Pancreas (tissue), 10 donors: Measurements from ENCODE around the gene REPIN1. TPM values are rescaled to one million over a fixed set of nuclear protein-coding genes. Genes with fewer than 3 reads are reported as not detected.

ENCODE experiments used
- ATAC-seq, 4 donors: fragments of 200-7000 bp; cut with Tn5 transposase; one replicate each; pipeline versions ENCODE4 v1.8.0 to v1.9.1; 2020; ENCODE audit warnings: mild to moderate bottlenecking in 4 of 4, moderate library complexity in 4 of 4
- DNase-seq, 6 donors: peaks; one replicate each; pipeline ENCODE4 v3.0.0-alpha.2; 2020
- FAIRE-seq: peaks from 2 replicates; lab custom pipeline; 2012; peaks lifted over from hg19 to GRCh38; lab: Jason Lieb, UNC
- H3K27ac ChIP-seq, 4 donors: fragments of 200-600 bp; sonication (generic); 1 replicate in 3 of 4; 2 replicates in 1 of 4; pipeline versions ENCODE4 v1.5.0 to v1.8.0; 2020
- H3K27me3 ChIP-seq, 4 donors: fragments of 200-600 bp; one replicate each; pipeline ENCODE4 v1.8.0; 2021
- H3K36me3 ChIP-seq, 3 donors: fragments of 200-600 bp; sonication (generic) in 1 of 3; one replicate each; pipeline versions ENCODE4 v1.5.0 to v1.8.0; 2020 to 2021
- H3K4me1 ChIP-seq, 3 donors: fragments of 200-600 bp; one replicate each; pipeline ENCODE4 v1.8.0; 2021
- H3K4me3 ChIP-seq, 4 donors: fragments of 200-600 bp; sonication (generic) in 2 of 4; one replicate each; pipeline versions ENCODE4 v1.5.0 to v1.8.0; 2020 to 2021
- H3K9me3 ChIP-seq, 4 donors: fragments of 200-600 bp; one replicate each; pipeline ENCODE4 v1.8.0; 2021
- CTCF ChIP-seq, 4 donors: fragments of 200-600 bp; sonication (generic) in 3 of 4; IDR thresholded peaks; one replicate each; pipeline versions ENCODE4 v1.5.0 to v1.8.0; 2021; ENCODE audit warnings: antibody characterized with exemption in 4 of 4
- WGBS, 2 donors: extraction: QIAGEN DNeasy Blood & Tissue Kit; methylation state at CpG; one replicate each; pipeline ENCODE4 v1.1.7; 2013; 5-methylcytosine and 5-hydroxymethylcytosine counted together
- intact Hi-C, 3 donors: fragments of 100-400 bp; cut with DNase I; formaldehyde crosslinking; loops; one replicate each; pipeline versions ENCODE4 v1.11.1 to v1.14.2; 2022
- polyA plus RNA-seq, 2 donors: library from polyadenylated mRNA; stranded (reverse); fragments of 200-250 nt; gene quantifications; one replicate each; pipeline ENCODE4 v1.2.3, GENCODE V29; 2013
- total RNA-seq, 6 donors: library from RNA; stranded (reverse); fragmentation: NEBNext Ultra II Directional in 4 of 6; extraction: Animal tissue kit (Norgen Biotek cat#: 25700) in 4 of 6; gene quantifications; one replicate each; pipeline versions ENCODE4 v1.2.1 to v1.2.4, GENCODE V29; 2021 to 2023
- donor health status: healthy with polysubstance abuse.
- donor health status: DM: no; HTN: no; CAD: no; lungs with moderate emphysema.
- donor health status: DM: no; HTN: no; CAD: no.
- donor health status: control.
- donor health status: control.
- donor health status: Bipolar disorder and iron deficiency.
- donor health status: DM: yes; HTN: yes; CAD: no.
- donor health status: DM: no; HTN: no; CAD: no.
- donor health status: DM: no; HTN: no; CAD: no.
- donor health status: DM: yes; HTN: yes; CAD: no.

Gene REPIN1
- total and polyA plus RNA-seq, 8 donors, result 48.1 to 78.8 (median 63.2) TPM

- no peak for TF ChIP-seq CTCF (IDR thresholded peaks at IDR 0.05)
- 79 to 86% methylated on average over 9 of the region's 9 CpGs for WGBS, 2 donors
- Histone ChIP-seq H3K4me3 (peak overlapping the region in 2 of 4 donors; percentile 60 to 74), H3K9me3 (no peaks in the 10 kb centered on the region), H3K36me3 (no peaks in the 10 kb centered on the region), H3K27ac (peak overlapping the region in 1 of 4 donors; percentile 89), H3K27me3 (no peaks in the 10 kb centered on the region), H3K4me1 (peaks cover 9 to 21% (median 12%) of the 10 kb centered on the region in 3 donors)
- FAIRE-seq, result no peak
- intact Hi-C loops, result no loop called here
- no peak for ATAC-seq
- no peak for DNase-seq
Observed at GRCh38 chr7:150342121-150342408, 26.6 kb upstream of the REPIN1 start.

GRCh38 chr7:150343225-150343624 lies 25.4 kb upstream of the REPIN1 start:
- Histone ChIP-seq H3K36me3 (no peaks in the 10 kb centered on the region), H3K9me3 (no peaks in the 10 kb centered on the region), H3K4me3 (no peak overlapping the region), H3K27me3 (no peaks in the 10 kb centered on the region), H3K4me1 (peaks cover under 1 to 10% (median 6%) of the 10 kb centered on the region in 3 donors), H3K27ac (no peak overlapping the region)
- 92 to 94% methylated on average over 2 of the region's 2 CpGs for WGBS, 2 donors
- intact Hi-C loops, result no loop called here
- TF ChIP-seq CTCF (IDR thresholded peaks at IDR 0.05), result no peak
- FAIRE-seq (no peak), DNase-seq (no peak), ATAC-seq (no peak)

GRCh38 chr7:150344299-150344698 lies 24.3 kb upstream of the REPIN1 start:
- FAIRE-seq (no peak), ATAC-seq (no peak)
- intact Hi-C loops, result no loop called here

GRCh38 chr7:150345012-150345411 lies 23.6 kb upstream of the REPIN1 start:
- no peak overlapping the region for H3K4me3 ChIP-seq
- no peak overlapping the region for H3K27ac ChIP-seq
- ATAC-seq, result no peak
- no peak for FAIRE-seq
- intact Hi-C loops, result no loop called here
- no peaks in the 10 kb centered on the region for H3K4me1 ChIP-seq
- 95 to 99% methylated on average over 1 of the region's 1 CpG for WGBS, 2 donors
- no peak for DNase-seq
- H3K9me3 ChIP-seq, result no peaks in the 10 kb centered on the region
- no peak for TF ChIP-seq CTCF (IDR thresholded peaks at IDR 0.05)
- no peaks in the 10 kb centered on the region for H3K27me3 ChIP-seq
- no peaks in the 10 kb centered on the region for H3K36me3 ChIP-seq

More at GRCh38 chr7:150344299-150344698, 24.3 kb upstream of the REPIN1 start:
- no peak overlapping the region for H3K4me3 ChIP-seq
- H3K36me3 ChIP-seq, result no peaks in the 10 kb centered on the region
- DNase-seq, result no peak
- no peaks in the 10 kb centered on the region for H3K9me3 ChIP-seq
- H3K27ac ChIP-seq, result no peak overlapping the region
- no peaks in the 10 kb centered on the region for H3K27me3 ChIP-seq
- TF ChIP-seq CTCF (IDR thresholded peaks at IDR 0.05), result no peak
- peaks cover 0 to under 1% (median 0%) of the 10 kb centered on the region in 3 donors for H3K4me1 ChIP-seq

- Histone ChIP-seq H3K36me3 (no peaks in the 10 kb centered on the region), H3K27ac (no peak overlapping the region), H3K4me3 (no peak overlapping the region), H3K9me3 (no peaks in the 10 kb centered on the region), H3K4me1 (no peaks in the 10 kb centered on the region), H3K27me3 (no peaks in the 10 kb centered on the region)
- no peak for ATAC-seq
- no peak for DNase-seq
- TF ChIP-seq CTCF (IDR thresholded peaks at IDR 0.05), result no peak
- FAIRE-seq, result no peak
- intact Hi-C loops, result no loop called here
- WGBS, 2 donors, result 92 to 94% methylated on average over 5 of the region's 5 CpGs
Observed at GRCh38 chr7:150346922-150347321, 21.7 kb upstream of the REPIN1 start.
